Gastrocnemius medialis (tissue), 4 donors: ENCODE measurements around the gene ZNF362. TPM values are rescaled to one million over a fixed set of nuclear protein-coding genes. Genes with fewer than 3 reads are reported as not detected.

Experiments
- ATAC-seq, 2 donors: fragments of 150-250 bp; one replicate each; pipeline ENCODE4 v1.9.1; 2016
- DNase-seq, 2 donors: peaks; one replicate each; pipeline ENCODE4 v3.0.0-alpha.2; 2019
- H3K27ac ChIP-seq, 4 donors: fragments of 200-600 bp; sonication (generic); 1 replicate in 1 of 4; 2 replicates in 3 of 4; pipeline ENCODE4 v1.5.1; 2016 to 2018; ENCODE audit warnings: mild to moderate bottlenecking in 2 of 4, moderate library complexity in 1 of 4
- H3K27me3 ChIP-seq, 3 donors: fragments of 200-600 bp; sonication (generic) in 2 of 3; 1 replicate in 1 of 3; 2 replicates in 2 of 3; pipeline versions ENCODE4 v1.5.1 to v1.6.0; 2016 to 2019; ENCODE audit warnings: mild to moderate bottlenecking in 1 of 3, moderate library complexity in 1 of 3
- H3K36me3 ChIP-seq, 2 donors: fragments of 200-600 bp; sonication (generic) in 1 of 2; one replicate each; pipeline ENCODE4 v1.5.1; 2017 to 2018
- H3K4me1 ChIP-seq, 2 donors: fragments of 200-600 bp; sonication (generic) in 1 of 2; one replicate each; pipeline ENCODE4 v1.5.1; 2016 to 2017; ENCODE audit warnings: mild to moderate bottlenecking in 2 of 2
- H3K4me3 ChIP-seq, 4 donors: fragments of 200-600 bp; sonication (generic) in 3 of 4; 1 replicate in 1 of 4; 2 replicates in 3 of 4; pipeline ENCODE4 v1.5.1; 2016 to 2019; ENCODE audit warnings: mild to moderate bottlenecking in 2 of 4
- H3K9me3 ChIP-seq, 3 donors: fragments of 200-600 bp; sonication (generic) in 2 of 3; 1 replicate in 1 of 3; 2 replicates in 2 of 3; pipeline ENCODE4 v1.5.1; 2016 to 2019
- POLR2A ChIP-seq, 2 donors: fragments of 450-650 bp; IDR thresholded peaks; one replicate each; pipeline ENCODE4 v1.6.1; 2017; ENCODE audit warnings: antibody characterized with exemption in 2 of 2, mild to moderate bottlenecking in 2 of 2, moderate library complexity in 2 of 2
- in situ Hi-C, 4 donors: fragments of 200-750 bp; cut with MboI; loops; one replicate each; pipeline versions ENCODE4 v1.15.0 to v1.8.0; 2017; ENCODE audit warnings: low sequenced_read_pairs in 4 of 4
- intact Hi-C: fragments of 100-400 bp; cut with DNase I; formaldehyde crosslinking; loops from one replicate; pipeline ENCODE4 v1.15.1; 2023; ENCODE audit warnings: low total_unique reads
- total RNA-seq, 4 donors: library from RNA; depleted of rRNA; stranded (reverse); fragments of >200 nt; gene quantifications; one replicate each; pipeline versions ENCODE4 v1.1.0 to v1.2.3, GENCODE V29; 2016
- TF ChIP-seq, protein P1 (sequence below), 5 experiments: fragments of 450-650 bp in 3 of 5; fragments of 200-600 bp in 2 of 5; sonication (generic) in 2 of 5; IDR thresholded peaks in 4 of 5; conservative IDR thresholded peaks in 1 of 5; 1 replicate in 4 of 5; 2 replicates in 1 of 5; pipeline ENCODE4 v1.5.1; 2016 to 2019; ENCODE audit warnings: antibody characterized with exemption in 5 of 5, mild to moderate bottlenecking in 3 of 5, moderate library complexity in 3 of 5

The ZNF362 gene
- total RNA-seq, 4 donors from 2014 or later, result 6.4 to 19.2 (median 17.7) TPM

DNA sequence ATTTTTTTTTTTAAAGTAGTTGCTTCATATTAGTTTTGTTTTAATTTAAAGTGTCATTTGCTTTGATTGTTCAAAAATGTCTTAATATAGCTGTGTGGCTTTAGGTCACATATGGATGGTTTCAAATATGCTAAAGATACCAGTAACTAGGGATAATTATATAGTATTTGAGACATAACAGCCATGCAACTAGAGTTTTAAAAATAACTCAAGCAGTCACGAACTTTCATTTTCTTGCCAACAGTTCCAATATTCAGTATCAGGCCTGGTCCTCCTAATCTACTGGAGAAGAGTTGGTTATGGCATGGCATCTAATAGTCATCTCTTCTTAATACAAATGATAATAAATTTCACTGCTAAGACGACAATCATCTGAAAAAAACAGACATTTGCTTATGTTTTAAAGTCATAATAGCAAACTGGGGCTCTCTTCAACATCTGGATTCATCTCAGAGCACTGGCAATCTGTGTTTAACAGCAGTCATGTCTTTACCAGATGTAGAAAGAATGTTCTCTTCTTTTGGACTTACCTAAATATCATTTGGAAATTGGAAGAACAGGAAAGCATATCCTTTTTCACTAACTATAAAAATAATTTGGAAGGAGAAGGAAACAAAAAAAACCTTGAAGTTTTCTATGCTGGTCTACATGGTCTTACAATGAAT is 88.7 kb downstream of the ZNF362 start:
- H3K4me1 ChIP-seq, result peaks cover 62 to 76% of the 10 kb centered on the region in 2 donors
- no peaks in the 10 kb centered on the region for H3K36me3 ChIP-seq
- intact Hi-C loops, result loop anchor here (5.0 kb wide), 1 partner anchor 313 kb away; no protein-coding TSS in a partner anchor
- in situ Hi-C loops, result no loop called here
- no peaks in the 10 kb centered on the region for H3K9me3 ChIP-seq
- TF ChIP-seq, protein P1, sequence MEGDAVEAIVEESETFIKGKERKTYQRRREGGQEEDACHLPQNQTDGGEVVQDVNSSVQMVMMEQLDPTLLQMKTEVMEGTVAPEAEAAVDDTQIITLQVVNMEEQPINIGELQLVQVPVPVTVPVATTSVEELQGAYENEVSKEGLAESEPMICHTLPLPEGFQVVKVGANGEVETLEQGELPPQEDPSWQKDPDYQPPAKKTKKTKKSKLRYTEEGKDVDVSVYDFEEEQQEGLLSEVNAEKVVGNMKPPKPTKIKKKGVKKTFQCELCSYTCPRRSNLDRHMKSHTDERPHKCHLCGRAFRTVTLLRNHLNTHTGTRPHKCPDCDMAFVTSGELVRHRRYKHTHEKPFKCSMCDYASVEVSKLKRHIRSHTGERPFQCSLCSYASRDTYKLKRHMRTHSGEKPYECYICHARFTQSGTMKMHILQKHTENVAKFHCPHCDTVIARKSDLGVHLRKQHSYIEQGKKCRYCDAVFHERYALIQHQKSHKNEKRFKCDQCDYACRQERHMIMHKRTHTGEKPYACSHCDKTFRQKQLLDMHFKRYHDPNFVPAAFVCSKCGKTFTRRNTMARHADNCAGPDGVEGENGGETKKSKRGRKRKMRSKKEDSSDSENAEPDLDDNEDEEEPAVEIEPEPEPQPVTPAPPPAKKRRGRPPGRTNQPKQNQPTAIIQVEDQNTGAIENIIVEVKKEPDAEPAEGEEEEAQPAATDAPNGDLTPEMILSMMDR (IDR thresholded peaks at IDR 0.05 in 4 of 5, conservative IDR thresholded peaks at IDR 0.05 in 1 of 5), result no peak
- TF ChIP-seq POLR2A (IDR thresholded peaks at IDR 0.05), result no peak
- peak overlapping the region; percentile 94 to 99 (median 98) for H3K27ac ChIP-seq
- DNase-seq (no peak), ATAC-seq (no peak)
- H3K4me3 ChIP-seq, result peak overlapping the region; percentile 16 to 97 (median 80)
- no peaks in the 10 kb centered on the region for H3K27me3 ChIP-seq

DNA sequence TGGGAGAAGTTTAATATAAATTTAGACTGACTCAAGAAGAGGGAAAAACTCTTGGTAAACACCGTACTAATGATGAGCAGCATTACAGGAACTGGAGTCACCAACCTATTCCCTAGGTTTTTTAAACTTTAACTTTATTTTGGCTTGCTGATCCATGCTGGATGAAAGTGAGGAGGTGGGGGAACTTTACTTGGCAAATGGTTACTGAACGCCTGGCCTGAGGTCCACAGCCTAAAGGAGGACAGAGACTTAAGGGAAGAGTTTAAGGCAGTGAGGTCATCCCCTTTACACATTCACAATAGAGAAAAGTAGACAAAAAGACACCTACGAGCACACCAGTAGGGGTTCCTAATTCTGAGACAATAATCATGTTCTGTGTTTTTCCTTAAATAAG is 90.2 kb downstream of the ZNF362 start:
- Histone ChIP-seq H3K27ac (peak overlapping the region; percentile 94 to 99 (median 98)), H3K9me3 (no peaks in the 10 kb centered on the region), H3K27me3 (no peaks in the 10 kb centered on the region), H3K4me3 (peak overlapping the region; percentile 77 to 98 (median 90)), H3K4me1 (peaks cover 54 to 61% of the 10 kb centered on the region in 2 donors), H3K36me3 (no peaks in the 10 kb centered on the region)
- intact Hi-C loops, result loop anchor here (5.0 kb wide), 1 partner anchor 314 kb away; no protein-coding TSS in a partner anchor
- DNase-seq (no peak), ATAC-seq (no peak)
- TF ChIP-seq, protein P1 (IDR thresholded peaks at IDR 0.05 in 4 of 5, conservative IDR thresholded peaks at IDR 0.05 in 1 of 5), result no peak
- no peak for TF ChIP-seq POLR2A (IDR thresholded peaks at IDR 0.05)
- in situ Hi-C loops, result no loop called here

DNA sequence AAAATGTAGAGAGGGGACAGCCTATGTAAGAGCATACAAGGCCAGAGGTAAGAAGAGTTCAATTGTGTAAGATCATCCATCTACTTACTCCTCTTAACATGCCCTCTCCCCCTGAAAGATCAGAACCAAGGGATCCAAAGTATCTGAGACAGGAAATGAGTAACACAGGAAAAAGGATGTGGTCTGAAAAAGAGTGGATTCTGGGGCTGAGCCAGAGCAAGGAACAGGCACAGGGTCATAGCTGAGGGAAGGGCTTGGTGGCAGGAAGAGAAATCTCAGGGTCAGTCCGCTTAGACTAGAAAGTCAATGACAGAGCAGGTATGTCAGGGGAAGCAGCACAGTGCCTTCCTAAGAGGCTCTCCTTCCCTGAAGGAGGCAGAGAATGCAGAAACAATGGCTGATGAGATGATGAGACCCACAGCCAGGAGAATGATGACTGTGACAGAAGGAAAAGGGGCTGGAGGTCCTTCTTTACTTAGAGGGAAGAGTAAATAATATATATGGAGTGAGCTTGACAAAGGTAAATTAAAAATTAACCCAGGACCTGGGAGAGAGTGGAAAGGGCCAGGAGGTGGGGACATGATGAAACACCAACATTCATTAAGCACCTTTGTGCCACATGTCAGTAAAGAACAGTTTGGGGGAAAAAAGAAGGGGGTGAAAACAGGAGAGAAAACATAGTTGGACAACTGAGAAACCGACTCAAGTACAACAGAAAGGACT is 90.8 kb downstream of the ZNF362 start:
- no peaks in the 10 kb centered on the region for H3K36me3 ChIP-seq
- H3K4me1 ChIP-seq, result peaks cover 48 to 55% of the 10 kb centered on the region in 2 donors
- peak; percentile 80 to 88 for TF ChIP-seq POLR2A (IDR thresholded peaks at IDR 0.05)
- TF ChIP-seq, protein P1 (IDR thresholded peaks at IDR 0.05 in 4 of 5, conservative IDR thresholded peaks at IDR 0.05 in 1 of 5), result no peak
- peak in 1 of 2 donors; percentile 56 for DNase-seq
- no peaks in the 10 kb centered on the region for H3K9me3 ChIP-seq
- H3K27ac ChIP-seq, result peak overlapping the region; percentile 94 to 99 (median 98)
- no peaks in the 10 kb centered on the region for H3K27me3 ChIP-seq
- intact Hi-C loops, result loop anchor here (5.0 kb wide), 1 partner anchor 315 kb away; no protein-coding TSS in a partner anchor
- peak overlapping the region; percentile 77 to 98 (median 90) for H3K4me3 ChIP-seq
- in situ Hi-C loops, result no loop called here
- peak; percentile 10 to 11 for ATAC-seq

DNA sequence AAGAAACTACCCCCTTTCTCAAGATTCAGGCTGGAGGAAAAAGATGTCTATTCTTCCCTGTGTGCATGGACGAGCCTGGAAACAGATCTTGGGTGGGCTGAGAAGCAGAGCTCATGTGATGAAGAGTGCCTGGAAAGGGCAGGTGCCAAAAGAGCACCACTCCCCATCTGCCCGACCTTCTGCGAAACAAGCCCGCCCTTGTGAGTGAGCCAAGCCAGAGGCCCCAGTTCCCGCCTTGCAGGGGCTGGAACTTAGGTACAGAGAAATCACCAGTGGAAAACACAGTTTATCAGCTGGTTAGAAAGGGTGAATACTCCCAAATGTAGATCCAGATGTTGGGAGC is 91.3 kb downstream of the ZNF362 start:
- DNase-seq, result no peak

More for the DNA sequence above, 91.3 kb downstream of the ZNF362 start:
- TF ChIP-seq, protein P1 (IDR thresholded peaks at IDR 0.05 in 4 of 5, conservative IDR thresholded peaks at IDR 0.05 in 1 of 5), result no peak
- TF ChIP-seq POLR2A (IDR thresholded peaks at IDR 0.05), result no peak
- H3K36me3 ChIP-seq, result no peaks in the 10 kb centered on the region
- peaks cover 44 to 50% of the 10 kb centered on the region in 2 donors for H3K4me1 ChIP-seq
- H3K4me3 ChIP-seq, result peak overlapping the region; percentile 77 to 98 (median 90)
- no peaks in the 10 kb centered on the region for H3K27me3 ChIP-seq
- in situ Hi-C loops, result no loop called here
- peak overlapping the region; percentile 94 to 99 (median 98) for H3K27ac ChIP-seq
- no peak for ATAC-seq
- intact Hi-C loops, result loop anchor here (5.0 kb wide), 1 partner anchor 315 kb away; no protein-coding TSS in a partner anchor
- no peaks in the 10 kb centered on the region for H3K9me3 ChIP-seq
